GM23338 (cell line): ENCODE results near the gene OBSCN. TPM values are rescaled to one million over a fixed set of nuclear protein-coding genes. Genes with fewer than 3 reads are reported as not detected.

Experiments used
- EZH2 ChIP-seq: fragments of 200-600 bp; sonication (generic); IDR thresholded peaks from one replicate; pipeline ENCODE4 v1.8.0; 2017; ENCODE audit warnings: antibody characterized with exemption, mild to moderate bottlenecking, low read depth; ENCODE audit not compliant: unreplicated experiment
- EZH2phosphoT487 ChIP-seq: fragments of 200-600 bp; sonication (generic); IDR thresholded peaks from one replicate; pipeline ENCODE4 v1.8.1; 2018; ENCODE audit warnings: antibody characterized with exemption; ENCODE audit not compliant: unreplicated experiment
- REST ChIP-seq: IDR thresholded peaks from one replicate; pipeline ENCODE4 v1.6.1; 2018; ENCODE audit warnings: antibody characterized with exemption; ENCODE audit not compliant: unreplicated experiment
- ZNF331 ChIP-seq: fragments of 250-450 bp; sonication (Bioruptor Pico); IDR thresholded peaks from 2 replicates; pipeline ENCODE4 v1.5.0; 2020; ENCODE audit warnings: low read depth, mild to moderate bottlenecking, moderate library complexity
- ZNF462 ChIP-seq: fragments of 250-450 bp; sonication (Bioruptor Pico); IDR thresholded peaks from 2 replicates; pipeline ENCODE4 v1.5.0; 2020; ENCODE audit warnings: mild to moderate bottlenecking, moderate library complexity
- polyA plus RNA-seq: library from polyadenylated mRNA; unstranded; fragments of >200 nt; fragmentation: Nextera tagmentation; extraction: Ambion mirVana; gene quantifications from 2 replicates; pipeline ENCODE4 v1.2.1, GENCODE V29; 2016
- total RNA-seq: library from RNA; depleted of rRNA; stranded (reverse); fragments of >200 nt; shearing (Covaris generic); gene quantifications from 2 replicates; pipeline ENCODE4 v1.2.3, GENCODE V29; 2014

The OBSCN gene
- total and polyA plus RNA-seq, 2 experiments from 2014 or later = 8.4 to 38.5 TPM

- TF ChIP-seq ZNF462 (CRISPR knock-in tag) = no peak
- no peak for TF ChIP-seq EZH2
- no peak for TF ChIP-seq EZH2phosphoT487
- no peak for TF ChIP-seq ZNF331 (CRISPR knock-in tag)
- TF ChIP-seq REST = no peak
Observed at GRCh38 chr1:228304225-228304624, 96.4 kb downstream of the OBSCN start (continued).
